Activated T-cell treated with anti-CD3 and anti-CD28 coated beads for 4 hours (primary cell): ENCODE measurements around the gene GATA3.

Experiments
- DNase-seq: peaks from one replicate; pipeline ENCODE4 v3.0.0-alpha.2; 2020

Gene GATA3

DNA sequence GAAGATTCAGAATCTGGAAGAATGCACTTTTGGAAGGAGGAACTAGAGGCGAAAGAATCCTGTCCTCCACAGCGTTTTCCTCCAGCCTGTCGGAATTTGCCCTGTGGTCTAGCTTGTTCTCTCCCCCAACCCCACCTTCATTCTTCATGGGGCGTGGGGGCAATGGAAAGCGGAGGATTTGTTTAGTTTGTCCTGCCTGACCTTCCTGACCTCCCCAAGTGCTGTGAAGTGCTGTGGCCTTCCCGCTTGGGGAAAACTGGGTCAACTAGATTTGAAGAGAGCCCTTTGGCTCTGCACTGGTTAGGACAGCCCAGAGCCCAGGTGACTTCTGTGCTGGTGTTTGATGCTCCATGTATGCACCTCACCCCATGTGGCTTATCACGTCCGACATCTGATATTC lies 49.1 kb downstream of the GATA3 start:
- no peak for DNase-seq

GRCh38 chr10:8104005-8104404 lies 49.5 kb downstream of the GATA3 start:
- DNase-seq: no peak

DNA sequence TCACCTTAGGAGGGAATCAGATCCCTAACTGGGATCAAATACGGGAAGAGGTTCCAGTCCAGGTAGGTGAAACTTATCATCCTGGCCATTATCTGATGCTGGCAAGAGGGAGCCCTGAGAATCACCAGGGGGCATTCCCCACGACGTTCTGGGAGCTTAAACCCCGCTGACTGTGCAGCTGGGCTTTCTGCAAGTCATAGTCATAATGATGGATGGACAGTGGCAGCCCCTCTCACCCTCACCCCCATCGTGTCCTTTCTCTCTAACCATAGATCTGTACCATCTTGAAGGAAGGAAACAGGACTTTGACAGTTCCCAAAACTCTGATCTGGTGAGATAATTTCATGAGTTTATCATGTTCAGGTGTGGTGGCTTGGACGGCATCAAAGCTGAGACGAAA lies 50.2 kb downstream of the GATA3 start:
- DNase-seq: no peak

DNA sequence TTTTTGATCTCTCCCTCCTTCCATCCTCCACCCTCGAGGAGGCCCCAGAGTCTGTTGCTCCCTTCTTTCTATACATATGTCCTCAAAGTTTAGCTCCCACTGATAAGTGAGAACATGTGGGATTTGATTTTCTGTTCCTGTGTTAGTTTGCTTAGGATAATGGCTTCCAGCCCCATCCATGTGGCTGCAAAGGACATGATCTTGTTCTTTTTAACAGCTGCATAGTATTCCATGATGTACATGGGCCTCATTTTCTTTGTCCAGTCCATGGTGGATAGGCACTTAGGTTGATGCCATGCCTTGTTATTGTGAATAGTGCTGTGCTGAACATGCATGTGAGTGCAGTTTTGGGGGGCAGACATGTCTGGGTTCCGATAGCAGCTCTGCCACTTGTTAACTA lies 51.4 kb downstream of the GATA3 start:
- no peak for DNase-seq

- no peak for DNase-seq
Observed at GRCh38 chr10:8112230-8112905, 57.9 kb downstream of the GATA3 start.

DNA sequence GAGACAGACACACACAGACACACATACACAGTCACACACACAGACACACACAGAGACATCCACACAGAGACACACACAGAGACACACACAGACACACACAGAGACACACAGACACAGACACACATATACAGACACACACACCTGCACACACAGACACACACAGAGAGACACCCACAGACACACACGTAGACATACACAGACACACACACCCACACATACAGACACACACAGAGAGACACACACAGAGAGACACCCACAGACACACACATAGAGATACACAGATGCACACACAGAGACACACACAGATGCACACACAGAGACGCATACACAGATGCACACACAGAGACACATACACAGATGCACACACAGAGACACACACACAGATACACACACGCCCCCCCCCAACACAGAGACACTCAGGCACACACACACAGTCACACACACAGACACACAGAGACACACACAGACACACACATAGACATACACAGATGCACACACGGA lies 58.5 kb downstream of the GATA3 start:
- no peak for DNase-seq

- no peak for DNase-seq
Observed at GRCh38 chr10:8113616-8114015, 59.1 kb downstream of the GATA3 start.

GRCh38 chr10:8114741-8115617 lies 60.5 kb downstream of the GATA3 start:
- DNase-seq: no peak

DNA sequence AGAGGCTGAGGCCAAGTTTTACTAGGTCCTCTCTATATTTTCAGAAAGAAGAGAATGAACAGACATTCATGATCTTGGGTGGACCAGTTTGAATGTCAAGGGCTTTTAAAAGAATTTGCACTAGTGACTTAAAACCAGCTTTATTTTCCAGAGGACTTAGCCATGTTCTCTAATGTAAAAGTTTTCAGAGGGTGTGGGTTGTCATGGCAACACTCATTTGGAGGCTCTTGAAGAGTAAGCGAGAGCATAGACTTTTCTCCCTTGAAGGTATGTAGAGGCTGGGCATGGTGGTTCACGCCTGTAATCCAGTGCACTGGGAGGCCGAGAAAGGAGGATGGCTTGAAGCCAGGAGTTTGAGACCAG lies 61.1 kb downstream of the GATA3 start:
- DNase-seq: no peak

DNA sequence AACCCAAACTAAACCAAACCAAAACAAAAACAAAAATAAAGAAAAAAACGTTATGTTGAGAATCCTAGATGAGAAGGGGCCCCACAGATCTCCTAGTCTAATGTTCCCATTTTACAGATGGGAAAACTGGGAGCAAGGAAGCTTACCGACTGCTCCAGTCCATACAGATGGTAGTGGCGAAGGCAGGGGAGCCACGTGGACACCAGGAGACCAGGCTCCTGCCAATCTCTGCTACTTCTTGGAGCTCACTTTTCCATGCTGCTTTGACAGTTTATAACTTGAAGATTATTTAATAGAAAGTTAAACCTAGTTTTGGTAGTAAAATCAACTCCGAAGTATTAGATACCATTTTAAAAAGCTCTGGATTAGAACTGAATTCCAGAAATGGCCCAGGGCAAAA lies 62.0 kb downstream of the GATA3 start:
- DNase-seq: no peak

GRCh38 chr10:8116926-8117493 lies 62.5 kb downstream of the GATA3 start:
- no peak for DNase-seq

- DNase-seq: no peak
Observed at GRCh38 chr10:8121201-8121890, 66.9 kb downstream of the GATA3 start.

GRCh38 chr10:8122611-8123369 lies 68.3 kb downstream of the GATA3 start:
- DNase-seq: no peak

- no peak for DNase-seq
Observed at GRCh38 chr10:8124436-8124835, 69.9 kb downstream of the GATA3 start.
